ENCODE data around the gene NAXE.

The NAXE gene

DNA sequence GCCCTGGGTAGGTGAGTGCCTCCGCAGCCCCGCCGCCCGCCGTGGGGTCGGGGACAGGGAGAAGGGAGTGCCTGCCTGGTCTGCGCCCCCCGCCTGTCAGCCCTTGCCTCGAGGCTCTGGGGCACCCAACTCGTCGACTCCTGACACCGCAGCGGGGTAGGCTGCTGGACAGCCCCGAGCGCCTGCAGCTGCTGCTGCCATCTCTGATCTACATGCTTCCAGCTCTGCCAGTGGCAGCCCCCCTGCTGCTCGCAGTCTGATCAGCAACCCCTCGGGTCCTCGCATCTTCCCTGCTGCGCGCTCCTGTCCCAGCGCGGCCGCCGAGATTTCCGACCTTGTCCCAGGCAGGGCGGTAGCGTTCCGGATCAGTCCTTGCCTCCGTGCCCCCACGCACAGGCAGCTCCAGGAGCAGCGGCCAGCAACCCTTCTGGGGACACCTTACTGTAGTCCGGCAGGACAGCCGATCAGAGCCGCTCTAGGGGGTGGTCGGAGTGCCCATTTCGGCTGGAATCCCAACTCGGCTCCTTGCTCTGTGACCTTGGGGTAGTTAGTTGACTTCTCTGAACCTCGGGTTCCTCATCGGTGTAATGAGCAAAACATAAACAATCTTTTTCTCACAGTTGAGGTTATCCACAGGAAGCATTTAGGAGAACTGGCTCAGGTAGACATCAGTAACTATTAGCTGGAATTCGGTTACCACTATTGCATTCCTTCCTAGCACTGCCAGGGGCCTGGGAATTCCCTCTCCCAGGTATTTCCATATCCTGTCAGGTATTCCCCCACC lies 50.9 kb downstream of the NAXE start:
- in situ Hi-C loops (cut with HindIII; ENCODE audit: low sequenced_read_pairs) = no loop called here
- TF ChIP-seq, protein P1, sequence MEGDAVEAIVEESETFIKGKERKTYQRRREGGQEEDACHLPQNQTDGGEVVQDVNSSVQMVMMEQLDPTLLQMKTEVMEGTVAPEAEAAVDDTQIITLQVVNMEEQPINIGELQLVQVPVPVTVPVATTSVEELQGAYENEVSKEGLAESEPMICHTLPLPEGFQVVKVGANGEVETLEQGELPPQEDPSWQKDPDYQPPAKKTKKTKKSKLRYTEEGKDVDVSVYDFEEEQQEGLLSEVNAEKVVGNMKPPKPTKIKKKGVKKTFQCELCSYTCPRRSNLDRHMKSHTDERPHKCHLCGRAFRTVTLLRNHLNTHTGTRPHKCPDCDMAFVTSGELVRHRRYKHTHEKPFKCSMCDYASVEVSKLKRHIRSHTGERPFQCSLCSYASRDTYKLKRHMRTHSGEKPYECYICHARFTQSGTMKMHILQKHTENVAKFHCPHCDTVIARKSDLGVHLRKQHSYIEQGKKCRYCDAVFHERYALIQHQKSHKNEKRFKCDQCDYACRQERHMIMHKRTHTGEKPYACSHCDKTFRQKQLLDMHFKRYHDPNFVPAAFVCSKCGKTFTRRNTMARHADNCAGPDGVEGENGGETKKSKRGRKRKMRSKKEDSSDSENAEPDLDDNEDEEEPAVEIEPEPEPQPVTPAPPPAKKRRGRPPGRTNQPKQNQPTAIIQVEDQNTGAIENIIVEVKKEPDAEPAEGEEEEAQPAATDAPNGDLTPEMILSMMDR (IDR thresholded peaks at IDR 0.05; ENCODE audit: low read depth, low read length) = no peak
- no peak overlapping the region for H3K4me3 ChIP-seq (ENCODE audit: low read depth, low read length)
- DNase-seq (ENCODE audit: low read depth, low spot score) = no peak

GRCh38 chr1:156643049-156643777 lies 51.6 kb downstream of the NAXE start:
- no peak overlapping the region for H3K4me3 ChIP-seq (ENCODE audit: low read depth, low read length)
- DNase-seq (ENCODE audit: low read depth, low spot score) = no peak
- TF ChIP-seq, protein P1 (IDR thresholded peaks at IDR 0.05; ENCODE audit: low read depth, low read length) = no peak
- in situ Hi-C loops (cut with HindIII; ENCODE audit: low sequenced_read_pairs) = no loop called here

GRCh38 chr1:156643778-156644092 lies 52.2 kb downstream of the NAXE start:
- DNase-seq (ENCODE audit: low read depth, low spot score) = no peak
- TF ChIP-seq, protein P1 (IDR thresholded peaks at IDR 0.05; ENCODE audit: low read depth, low read length) = no peak
- H3K4me3 ChIP-seq (ENCODE audit: low read depth, low read length) = no peak overlapping the region
- in situ Hi-C loops (cut with HindIII; ENCODE audit: low sequenced_read_pairs) = no loop called here

All from astrocyte of the spinal cord (primary cell).